Inferior parietal cortex (tissue), 1 donor: ENCODE data around the gene CYP11A1.

ENCODE experiments used
- DNase-seq: peaks from one replicate; pipeline ENCODE4 v3.0.0-alpha.2; 2016; ENCODE audit errors: extremely low spot score

CYP11A1 gene

DNA sequence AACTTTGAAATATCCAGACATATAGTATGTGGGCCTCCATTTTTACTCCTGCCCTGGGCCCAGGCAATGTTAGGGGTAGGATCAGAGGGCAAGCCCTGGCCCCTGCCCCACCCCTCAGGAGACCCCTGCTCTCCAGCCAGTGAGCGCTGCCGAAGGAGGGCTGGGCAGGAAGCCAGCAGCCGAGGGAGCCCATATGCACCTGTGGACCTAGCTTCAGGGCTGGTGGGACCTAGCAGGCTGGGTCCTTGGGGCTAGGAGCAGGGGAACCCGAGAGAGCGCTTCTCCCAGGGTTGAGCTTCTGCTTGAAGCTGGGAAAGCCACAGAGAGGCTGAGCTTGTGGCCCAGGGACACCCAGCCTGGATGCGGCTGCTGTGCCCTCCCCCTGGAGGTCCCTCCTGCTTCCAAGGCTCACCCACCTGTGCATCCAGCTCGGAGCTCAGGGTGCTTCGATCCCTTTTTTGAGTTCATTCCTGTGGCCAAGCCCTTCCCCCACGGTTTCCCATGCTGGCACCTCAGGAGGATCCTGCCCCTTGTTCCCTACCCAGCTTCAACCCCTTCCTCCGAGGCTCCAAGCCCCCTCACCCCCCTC is 21.0 kb upstream of the CYP11A1 start:
- no peak for DNase-seq

DNA sequence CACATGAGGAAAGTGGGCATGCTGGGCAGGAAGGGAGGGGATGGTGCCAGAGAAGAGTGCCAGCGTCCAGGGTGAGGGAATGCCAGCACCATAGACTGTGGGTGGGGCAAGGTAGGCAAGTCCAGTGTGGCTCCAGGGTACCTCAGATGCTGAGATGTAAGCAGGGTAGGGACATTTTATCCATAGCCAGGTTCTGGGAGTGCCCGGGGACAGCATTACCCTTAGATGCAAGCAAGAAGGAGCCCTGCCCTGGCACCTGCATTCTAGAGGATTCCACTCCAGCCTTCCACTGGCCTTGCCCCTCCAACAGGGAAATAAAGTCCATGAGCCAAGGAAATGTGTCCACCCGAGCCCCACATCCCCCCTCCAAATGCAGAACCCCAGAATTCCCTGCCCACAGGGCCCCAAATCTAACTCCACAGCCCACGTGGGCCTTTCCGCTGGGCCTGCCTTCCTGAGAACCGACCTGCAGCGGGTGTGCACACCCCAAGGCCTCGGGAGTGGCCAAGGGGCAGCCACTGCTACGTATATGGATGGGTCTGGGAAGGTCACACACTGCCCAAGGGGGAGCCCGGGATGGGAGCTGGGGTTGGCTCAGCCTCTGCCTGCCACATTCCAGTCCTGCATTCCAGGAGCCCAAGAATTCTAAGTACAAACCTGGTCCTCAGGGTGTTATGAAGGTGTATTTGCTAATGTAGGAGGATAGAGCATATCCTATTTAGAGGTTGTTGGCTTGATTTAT is 20.3 kb upstream of the CYP11A1 start:
- DNase-seq = no peak

DNA sequence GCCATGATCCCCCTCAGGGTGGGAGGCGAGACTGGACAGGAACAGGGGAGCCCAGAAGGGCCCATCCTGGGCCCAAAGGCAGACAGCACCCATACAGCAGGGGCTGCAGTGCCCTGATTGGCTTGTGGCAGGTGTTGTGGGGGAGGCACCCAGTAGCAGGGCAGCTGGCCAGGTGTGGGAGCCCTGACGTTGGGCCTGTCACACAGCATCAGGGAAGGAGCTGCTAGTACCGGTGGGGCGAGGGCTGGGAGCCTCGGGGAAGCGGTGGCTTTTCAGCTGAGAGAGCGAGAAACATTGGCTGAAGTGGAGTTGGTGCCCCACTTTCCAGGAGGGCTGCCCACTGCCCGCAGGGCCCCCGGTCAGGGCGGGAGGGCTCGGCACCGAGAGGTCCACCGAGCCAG is 19.7 kb upstream of the CYP11A1 start:
- DNase-seq = no peak

DNA sequence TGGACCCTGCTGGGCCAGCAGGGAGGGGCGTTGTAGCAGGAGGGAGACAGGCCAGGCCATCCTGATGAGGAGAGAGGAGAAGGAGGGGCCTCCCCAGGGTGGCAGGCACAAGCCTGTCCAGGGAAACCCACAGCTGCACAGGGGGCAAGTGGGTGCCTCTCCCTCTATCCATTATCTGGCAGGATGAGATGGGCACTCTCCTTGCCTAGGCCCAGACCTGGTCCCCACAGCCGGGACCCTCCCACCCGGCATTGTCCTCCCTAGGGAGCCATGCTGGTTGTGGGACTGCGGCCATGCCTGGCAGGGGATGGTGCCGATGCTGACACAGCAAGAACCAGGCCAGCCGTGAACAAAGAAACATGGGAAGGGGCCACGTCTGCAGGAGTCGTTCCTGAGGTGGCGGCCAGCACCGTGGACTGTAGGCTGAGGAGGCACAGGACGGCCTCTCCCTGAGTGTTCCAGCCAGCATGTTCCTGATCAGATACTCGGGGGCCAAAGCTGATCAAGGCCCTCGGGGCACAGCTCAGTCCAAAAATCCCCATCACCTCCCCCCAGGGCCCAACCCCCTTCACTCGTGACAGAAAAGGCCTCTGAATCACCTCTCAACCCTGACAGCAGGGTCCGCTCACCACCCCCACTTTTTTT is 19.2 kb upstream of the CYP11A1 start:
- DNase-seq = no peak

DNA sequence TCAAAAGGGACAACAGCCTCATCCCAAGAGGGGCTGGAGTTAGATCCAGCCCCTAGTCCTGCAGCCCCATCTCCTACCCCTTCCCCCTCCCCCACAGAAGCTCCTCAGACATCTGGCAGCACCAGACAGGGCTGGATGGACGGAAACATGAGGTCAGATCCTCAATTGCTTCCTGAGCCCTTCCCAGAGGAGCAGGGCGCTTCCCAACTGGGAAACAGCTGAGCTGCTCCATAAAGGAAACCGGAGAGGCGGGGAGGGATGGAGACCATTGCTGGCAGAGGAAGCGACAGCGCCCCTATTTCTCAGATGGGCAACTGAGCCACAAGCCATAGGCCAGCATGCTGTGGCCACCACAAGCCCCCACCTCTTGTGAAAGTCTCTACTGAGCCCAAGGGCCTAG is 18.3 kb upstream of the CYP11A1 start:
- no peak for DNase-seq

DNA sequence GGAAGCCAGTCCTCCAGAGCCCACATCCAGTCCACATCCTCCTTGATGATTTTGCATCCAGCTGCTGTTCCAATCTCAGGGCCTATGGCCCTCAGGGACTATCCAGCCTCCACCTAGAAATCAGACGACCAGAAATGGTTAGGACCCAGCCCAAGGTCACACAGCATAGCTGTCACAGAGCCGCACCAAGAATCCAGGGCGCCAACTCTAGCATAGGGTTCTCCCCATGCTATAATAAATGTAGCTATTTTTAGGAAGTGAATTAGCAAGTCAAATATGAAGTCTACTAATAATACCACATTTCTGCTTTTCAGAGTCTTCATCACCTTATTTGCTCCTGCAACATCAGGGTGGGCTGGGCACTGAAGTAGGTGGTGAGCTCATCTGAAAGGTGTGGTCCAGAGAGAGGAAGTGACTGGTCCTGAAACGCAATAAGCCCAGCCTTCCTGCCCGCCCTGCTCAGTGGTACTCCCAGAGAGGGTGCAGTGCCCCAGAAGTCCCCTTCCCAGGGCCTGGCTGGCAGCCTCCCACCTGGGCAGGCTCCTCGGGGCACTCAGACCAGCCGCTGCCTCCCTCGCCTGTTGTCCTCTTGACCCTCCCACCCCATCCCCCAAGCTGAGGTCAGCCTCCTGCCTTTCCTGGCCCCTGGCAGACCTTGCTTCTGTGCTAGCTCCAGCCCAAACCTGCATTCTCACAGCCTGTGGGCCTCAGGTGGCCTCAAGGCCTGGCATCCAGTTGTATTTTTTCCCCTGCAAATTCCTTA is 17.6 kb upstream of the CYP11A1 start:
- DNase-seq = no peak

DNA sequence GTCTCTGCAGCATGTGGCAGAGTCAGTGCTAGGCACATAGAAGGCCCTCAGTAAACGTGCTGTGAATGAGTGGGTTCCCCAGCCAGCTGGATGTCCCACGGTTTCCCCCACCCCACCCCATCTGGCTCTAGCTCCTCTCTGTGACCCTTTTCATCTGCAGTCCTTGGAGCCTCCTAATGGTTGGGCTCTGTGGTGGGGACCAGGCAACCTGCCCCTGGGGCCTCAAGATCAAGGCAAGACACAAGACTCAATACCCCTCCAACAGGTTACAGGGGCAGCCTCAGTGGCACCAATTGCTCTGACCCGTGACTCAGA is 17.1 kb upstream of the CYP11A1 start:
- no peak for DNase-seq

DNA sequence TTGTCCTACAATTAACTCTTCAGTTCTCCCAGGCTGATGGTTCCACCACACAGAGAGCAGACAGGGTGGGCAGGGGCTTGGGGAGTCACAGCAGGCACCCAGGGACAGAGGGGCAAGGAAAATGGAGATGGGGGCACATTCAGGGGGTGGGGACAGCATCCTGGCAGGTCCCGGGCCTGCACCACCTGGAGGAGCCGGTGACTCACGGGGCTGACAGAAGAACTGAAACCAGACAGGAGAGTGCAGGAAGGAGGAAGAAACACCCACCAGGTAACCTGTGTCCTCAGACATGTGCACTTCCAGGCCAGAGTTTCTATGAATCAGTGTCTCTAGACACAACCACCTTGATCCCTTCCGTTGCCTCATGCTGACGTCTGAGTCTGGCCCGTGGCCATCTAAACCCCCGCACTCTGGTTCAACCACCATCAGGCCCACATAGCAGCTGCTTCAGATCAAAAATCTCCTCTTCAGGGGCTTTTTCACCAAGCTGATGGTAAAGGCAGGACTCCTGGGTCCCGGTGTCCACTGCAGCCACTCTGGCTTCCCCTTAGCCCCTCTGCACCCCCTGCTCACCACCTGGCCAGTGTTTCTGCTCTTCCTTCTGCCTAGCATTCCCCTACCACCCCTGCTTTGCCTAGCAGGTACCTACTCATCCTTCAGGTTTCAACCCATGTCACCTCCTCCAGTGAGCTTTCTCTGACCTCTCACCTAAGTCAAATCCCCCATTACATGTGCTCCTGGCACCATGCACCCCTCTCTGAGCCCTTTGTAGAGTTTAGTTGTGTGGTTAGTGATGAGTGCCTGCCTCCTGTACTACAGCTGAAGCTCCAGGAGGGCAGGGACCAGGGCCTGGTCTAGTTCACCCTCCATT is 16.5 kb upstream of the CYP11A1 start:
- no peak for DNase-seq

DNA sequence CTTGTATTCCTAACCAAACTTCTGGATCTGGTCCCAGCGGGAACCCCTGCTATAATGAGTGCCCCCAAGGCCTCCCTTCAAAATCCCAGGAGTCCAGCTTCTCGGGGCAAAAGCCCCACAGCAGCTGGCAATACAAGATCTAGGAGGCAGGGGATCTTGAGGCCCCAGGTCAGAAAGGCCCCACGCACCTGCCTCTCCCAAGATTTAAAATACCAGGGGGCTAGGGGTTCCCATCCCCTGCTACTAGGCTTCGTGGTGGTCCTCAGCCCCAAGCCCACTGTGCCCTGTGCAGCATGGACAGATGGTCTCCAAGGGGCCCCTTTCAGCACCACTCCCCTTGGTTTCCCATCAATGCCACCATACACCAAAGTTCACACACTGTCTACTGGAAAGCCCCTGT is 15.8 kb upstream of the CYP11A1 start:
- no peak for DNase-seq

DNA sequence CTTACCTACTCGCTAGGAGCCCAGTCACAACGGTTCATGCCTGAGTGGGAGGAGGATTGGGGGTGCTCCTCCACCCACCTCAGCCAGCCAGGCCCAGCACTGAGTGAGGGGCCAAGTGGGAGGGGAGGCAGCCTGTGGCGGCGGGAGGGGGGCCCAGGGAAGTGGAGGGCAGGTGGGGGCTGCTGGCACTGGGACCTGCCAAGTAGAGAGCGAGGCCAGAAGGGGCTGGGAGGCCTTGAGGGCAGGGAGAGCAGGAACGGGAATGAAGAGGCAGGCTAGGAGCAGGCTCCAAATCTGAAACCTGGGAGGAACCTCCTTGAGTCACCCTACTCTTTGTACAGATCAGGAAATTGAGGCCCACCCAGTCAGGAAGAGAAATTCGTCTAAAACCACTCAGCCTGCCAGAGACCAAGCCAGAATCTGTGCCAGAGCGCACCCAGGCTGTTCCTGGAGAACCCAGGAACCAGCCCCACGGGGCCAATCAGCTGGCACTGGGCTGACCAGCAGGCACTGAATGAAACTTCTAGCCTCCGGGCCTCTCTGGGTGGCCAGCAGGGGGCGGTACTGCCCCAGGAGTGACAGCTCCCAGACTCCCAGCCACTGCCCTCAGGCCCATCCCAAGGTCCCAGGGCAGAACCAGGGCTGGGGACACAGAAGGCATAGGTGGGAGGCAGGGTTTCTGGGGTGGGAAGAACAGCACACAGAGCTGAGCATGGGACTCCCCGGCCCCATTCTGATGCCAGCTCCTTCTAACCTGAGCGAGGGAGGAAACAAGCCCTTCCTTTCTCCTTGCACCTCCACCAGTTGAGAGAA is 14.8 kb upstream of the CYP11A1 start:
- DNase-seq = peak; percentile 90

DNA sequence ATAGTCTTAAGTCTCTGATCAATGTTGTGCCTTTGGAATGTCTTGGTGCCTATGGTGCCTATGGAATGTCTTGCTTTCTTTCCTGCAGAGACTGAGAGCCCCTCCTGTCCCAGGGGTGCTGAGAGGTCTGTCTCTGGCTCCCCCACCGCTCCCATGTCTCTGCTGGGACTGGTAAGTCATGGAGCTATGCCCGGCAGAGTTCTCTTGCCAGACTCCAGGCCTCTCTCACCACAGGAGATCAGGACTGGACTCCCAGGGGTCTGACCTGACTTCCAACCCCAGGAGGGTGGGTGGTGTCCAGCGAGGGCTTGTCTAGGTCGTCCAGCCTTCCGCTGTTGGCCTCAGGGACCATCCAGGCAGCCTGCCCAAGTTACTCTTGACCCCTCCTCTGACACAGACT is 14.0 kb upstream of the CYP11A1 start:
- no peak for DNase-seq

DNA sequence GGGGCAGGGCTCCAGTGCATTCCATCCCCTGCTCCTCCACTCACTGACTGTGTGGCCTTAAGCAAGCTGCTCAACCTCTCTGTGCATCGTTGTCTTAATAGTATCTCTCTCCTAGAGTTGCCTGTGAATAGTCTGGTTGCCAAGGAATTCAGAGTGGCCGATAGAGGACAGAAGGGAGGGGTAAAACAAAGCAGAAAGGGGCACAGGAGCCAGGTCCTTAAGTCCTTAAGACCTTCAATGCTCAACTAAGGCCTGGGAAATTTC is 13.7 kb upstream of the CYP11A1 start:
- DNase-seq = no peak

DNA sequence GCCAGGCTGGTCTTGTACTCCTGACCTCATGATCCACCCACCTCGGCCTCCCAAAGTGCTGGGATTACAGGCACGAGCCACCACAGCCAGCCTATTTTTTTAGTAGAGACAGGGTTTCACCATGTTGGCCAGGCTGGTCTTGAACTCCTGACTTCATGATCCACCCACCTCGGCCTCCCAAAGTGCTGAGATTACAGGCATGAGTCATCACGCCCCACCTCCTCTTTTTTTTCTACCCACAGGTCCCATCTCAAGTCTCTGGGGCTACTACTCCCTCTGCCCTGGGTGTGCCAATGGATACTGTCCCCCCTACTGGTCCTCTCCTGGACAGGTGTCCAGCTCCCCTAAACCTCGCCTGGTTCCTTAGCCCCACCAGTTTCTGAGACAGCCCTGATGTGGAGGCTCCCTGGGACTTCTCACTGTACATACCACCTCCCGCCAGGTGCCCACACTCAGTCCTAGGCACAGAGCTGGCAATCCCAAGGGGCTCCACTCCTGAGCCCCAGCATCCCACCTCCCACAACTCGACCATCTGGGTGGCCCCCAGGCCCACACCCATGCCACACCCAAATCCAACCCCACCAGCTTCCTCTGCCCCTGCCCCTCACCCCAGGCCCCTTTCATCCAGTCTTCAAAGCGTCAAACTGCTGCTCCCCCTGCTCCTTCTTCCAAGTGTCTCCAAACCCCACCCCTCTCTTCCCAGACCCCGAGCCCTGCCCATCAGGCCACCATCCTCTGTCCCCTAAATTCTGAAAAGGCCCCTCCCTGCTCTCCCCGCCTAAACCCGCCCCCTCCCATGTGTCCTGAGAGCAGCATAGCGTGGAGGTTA is 13.1 kb upstream of the CYP11A1 start:
- no peak for DNase-seq

DNA sequence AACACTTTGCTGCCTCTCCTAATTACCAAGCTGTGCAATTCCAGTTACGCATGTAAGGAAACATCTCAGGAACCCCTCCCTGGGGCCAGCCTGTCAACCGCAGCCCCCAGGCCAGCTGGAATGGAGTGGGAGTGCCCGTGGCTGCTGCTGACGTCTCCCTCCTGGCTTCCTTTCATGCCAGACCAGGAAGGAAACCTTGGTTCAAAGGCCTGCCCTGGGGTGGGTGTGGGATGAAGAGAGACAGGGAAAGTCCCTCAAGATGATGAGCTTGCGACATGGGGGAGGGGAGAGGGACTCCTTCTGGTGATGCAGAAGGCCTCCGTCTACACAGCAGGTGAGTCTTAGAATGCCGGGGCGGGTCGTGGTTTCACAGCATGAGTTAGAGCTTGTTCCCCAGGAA is 11.4 kb upstream of the CYP11A1 start:
- no peak for DNase-seq

DNA sequence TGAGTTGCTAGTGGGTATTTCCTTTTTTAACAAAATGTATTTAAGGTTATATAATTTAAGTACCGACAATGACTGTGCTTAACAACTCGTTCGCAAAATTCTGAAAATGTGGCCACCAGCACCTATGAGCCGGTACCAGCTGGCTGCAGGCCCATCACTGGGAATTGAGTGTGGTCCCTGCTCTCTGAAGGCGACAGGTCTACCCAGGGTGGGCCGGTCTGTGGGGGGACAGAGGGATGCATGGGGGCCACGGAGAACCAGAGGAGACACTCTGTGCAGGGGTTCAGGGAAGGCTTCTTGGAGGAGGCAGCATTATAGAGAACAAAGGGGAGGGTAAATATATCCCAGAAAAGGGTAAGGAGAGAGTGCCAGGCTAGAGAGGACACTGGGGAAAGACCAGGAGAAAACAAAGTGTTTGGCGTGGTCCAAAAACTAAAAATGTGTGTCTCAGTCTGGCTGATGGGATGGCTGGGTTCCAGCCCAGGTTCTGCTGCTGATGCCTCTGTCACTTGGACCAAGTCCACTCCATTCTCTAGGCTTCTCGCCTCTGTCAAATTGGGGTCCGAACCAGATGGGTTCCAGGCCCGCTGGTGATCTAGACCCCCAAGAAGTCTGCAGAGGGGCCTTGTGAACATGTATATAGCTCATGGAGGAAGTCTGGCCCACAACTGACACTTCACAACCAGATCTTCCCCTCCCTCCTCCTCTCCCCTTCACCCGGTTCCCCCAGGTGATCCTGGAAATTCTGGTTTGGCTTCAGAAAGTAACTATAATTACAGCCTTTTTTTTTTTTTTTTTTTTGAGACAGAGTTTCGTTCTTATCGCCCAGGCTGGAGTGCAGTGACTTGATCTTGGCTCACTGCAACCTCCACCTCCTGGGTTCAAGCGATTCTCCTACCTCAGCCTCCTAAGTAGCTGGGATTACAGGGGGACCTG is 10.7 kb upstream of the CYP11A1 start:
- no peak for DNase-seq

DNA sequence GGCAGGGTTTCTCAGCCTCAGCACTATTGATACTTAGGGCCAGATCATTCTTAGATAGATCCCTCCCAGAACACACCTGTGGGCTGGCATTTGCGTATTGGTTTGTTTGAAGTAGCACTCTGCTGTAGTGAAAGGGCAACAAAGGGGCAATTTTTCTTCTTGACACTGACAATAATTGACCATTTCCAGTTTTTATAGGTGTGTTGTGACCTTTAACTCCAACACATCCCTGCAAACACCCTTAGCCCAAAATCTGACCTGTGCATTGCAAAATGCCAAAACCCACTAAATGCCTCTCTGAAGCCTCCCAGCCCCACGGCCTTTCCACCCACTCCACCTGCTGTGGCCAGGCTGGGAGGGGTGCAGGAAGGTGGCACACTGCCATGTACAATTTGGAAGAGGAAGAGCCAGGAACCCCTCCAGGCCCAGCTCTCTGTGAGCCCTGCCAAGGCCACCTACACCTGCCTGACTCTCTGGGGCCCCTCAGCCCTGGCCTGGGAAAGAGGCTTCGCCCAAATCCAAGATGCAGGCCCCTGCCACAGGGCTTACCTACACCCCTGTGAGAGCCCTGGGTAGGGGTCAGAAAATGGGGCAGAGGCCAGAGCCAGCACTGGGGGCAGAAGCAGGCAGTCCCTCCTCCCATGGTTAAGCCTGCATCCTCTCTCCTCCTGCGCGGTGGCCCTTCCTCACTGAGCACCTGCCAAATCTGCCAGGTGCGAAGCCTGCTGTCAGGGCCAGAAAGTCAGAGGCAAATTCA is 9.6 kb upstream of the CYP11A1 start:
- DNase-seq = no peak

DNA sequence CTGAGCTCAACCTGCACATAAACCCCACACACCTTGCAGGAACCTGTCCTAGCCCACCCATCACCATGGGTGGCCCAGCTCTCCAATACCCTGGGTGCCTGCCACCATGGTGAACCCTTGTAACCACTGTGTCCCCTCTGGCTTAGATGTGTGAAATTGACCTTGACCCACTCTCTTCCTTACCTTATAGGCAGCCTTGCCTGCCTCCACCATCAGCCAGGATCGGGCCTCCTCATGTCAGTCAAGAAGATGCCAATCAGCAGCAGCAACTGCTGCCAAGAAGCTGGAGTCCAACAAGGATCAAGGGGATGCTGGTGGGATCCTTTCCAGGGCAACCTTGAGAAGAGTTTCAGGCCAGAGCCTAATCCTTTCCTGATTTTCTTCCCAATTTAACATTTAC is 8.8 kb upstream of the CYP11A1 start:
- no peak for DNase-seq

DNA sequence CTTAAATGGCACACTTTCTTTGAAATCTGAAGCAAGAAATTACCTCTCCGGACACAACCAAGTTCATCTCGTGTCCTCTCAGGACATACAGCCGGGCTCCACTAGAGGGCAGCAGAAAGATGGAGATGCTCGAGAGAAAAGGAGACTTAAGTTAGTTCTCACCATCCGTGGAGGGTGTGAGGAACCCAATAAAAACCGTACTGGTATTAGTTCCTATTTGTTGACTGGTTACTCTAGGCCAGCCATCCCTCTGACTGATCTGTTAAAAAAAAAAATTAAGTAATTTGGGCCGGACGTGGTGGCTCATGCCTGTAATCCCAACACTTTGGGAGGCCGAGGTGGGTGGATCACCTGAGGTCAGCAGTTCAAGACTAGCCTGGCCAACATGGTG is 7.9 kb upstream of the CYP11A1 start:
- peak; percentile 92 for DNase-seq
